Endothelial cell (in vitro differentiated cells): ENCODE measurements around the gene PMP22. TPM values are rescaled to one million over a fixed set of nuclear protein-coding genes. Genes with fewer than 3 reads are reported as not detected.

Experiments
- DNase-seq: peaks from one replicate; pipeline ENCODE4 v3.0.0; 2021; ENCODE audit warnings: low spot score
- H3K27ac Mint-ChIP-seq: one replicate; pipeline ENCODE4 v1.8.0; 2021; ENCODE audit warnings: mixed read lengths, inconsistent platforms; ENCODE audit not compliant: unreplicated experiment
- H3K27me3 Mint-ChIP-seq: one replicate; pipeline ENCODE4 v1.8.0; 2021; ENCODE audit warnings: mild to moderate bottlenecking, moderate library complexity, mixed read lengths, inconsistent platforms; ENCODE audit not compliant: unreplicated experiment
- H3K36me3 Mint-ChIP-seq: one replicate; pipeline ENCODE4 v1.8.0; 2021; ENCODE audit warnings: mild to moderate bottlenecking, low read depth, mixed read lengths, inconsistent platforms; ENCODE audit not compliant: unreplicated experiment
- H3K4me1 Mint-ChIP-seq: one replicate; pipeline ENCODE4 v1.8.0; 2021; ENCODE audit warnings: mild to moderate bottlenecking, mixed read lengths, inconsistent platforms; ENCODE audit not compliant: unreplicated experiment
- H3K4me3 Mint-ChIP-seq: one replicate; pipeline ENCODE4 v1.8.0; 2021; ENCODE audit warnings: mild to moderate bottlenecking, mixed read lengths, inconsistent platforms; ENCODE audit not compliant: unreplicated experiment
- H3K9me3 Mint-ChIP-seq: one replicate; pipeline ENCODE4 v1.8.0; 2021; ENCODE audit warnings: mixed read lengths, inconsistent platforms; ENCODE audit not compliant: unreplicated experiment
- microRNA-seq: library from miRNA; unstranded; fragments of <30 nt; microRNA quantifications from one replicate; pipeline ENCODE4, GENCODE V29; 2020; ENCODE audit not compliant: unreplicated experiment
- total RNA-seq: library from RNA; stranded (reverse); fragmentation: NEBNext Ultra II Directional; extraction: Animal tissue kit (Norgen Biotek cat#: 25700); gene quantifications from one replicate; pipeline ENCODE4 v1.2.1, GENCODE V29; 2021; ENCODE audit not compliant: unreplicated experiment
- TF ChIP-seq, protein P1 (sequence below): fragments of 200-600 bp; sonication (generic); IDR thresholded peaks from one replicate; pipeline ENCODE4 v1.5.0; 2021; ENCODE audit warnings: antibody characterized with exemption; ENCODE audit not compliant: unreplicated experiment

PMP22 gene
- total RNA-seq, 1 donor from 2014 or later, result 314 TPM

DNA sequence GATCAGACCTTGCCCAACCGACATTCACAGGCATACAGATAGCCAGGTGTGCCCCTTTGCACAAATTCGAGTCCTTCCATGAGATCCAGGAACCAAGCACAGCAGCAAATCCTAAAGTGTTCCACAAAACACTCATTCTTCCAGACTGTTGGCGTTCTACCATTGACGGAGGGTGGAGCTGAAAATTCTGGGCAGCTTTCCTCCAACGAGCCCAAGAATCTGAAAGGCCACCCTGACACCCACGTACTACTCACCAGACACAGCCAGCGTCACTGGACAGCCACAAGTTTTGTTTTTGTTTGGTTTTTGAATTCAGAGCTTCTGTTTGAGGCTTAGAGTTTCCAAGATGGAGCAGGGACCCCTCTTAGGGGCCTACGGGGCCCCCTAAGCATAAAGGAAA, 83.8 kb downstream of the PMP22 start:
- H3K27ac Mint-ChIP-seq, result peak overlapping the region; percentile 82
- peaks cover 21% of the 10 kb centered on the region for H3K4me1 Mint-ChIP-seq
- no peak overlapping the region for H3K4me3 Mint-ChIP-seq
- no peaks in the 10 kb centered on the region for H3K9me3 Mint-ChIP-seq
- H3K36me3 Mint-ChIP-seq, result no peaks in the 10 kb centered on the region
- DNase-seq, result no peak
- peaks cover 2% of the 10 kb centered on the region for H3K27me3 Mint-ChIP-seq
- TF ChIP-seq, protein P1, sequence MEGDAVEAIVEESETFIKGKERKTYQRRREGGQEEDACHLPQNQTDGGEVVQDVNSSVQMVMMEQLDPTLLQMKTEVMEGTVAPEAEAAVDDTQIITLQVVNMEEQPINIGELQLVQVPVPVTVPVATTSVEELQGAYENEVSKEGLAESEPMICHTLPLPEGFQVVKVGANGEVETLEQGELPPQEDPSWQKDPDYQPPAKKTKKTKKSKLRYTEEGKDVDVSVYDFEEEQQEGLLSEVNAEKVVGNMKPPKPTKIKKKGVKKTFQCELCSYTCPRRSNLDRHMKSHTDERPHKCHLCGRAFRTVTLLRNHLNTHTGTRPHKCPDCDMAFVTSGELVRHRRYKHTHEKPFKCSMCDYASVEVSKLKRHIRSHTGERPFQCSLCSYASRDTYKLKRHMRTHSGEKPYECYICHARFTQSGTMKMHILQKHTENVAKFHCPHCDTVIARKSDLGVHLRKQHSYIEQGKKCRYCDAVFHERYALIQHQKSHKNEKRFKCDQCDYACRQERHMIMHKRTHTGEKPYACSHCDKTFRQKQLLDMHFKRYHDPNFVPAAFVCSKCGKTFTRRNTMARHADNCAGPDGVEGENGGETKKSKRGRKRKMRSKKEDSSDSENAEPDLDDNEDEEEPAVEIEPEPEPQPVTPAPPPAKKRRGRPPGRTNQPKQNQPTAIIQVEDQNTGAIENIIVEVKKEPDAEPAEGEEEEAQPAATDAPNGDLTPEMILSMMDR, result no peak

DNA sequence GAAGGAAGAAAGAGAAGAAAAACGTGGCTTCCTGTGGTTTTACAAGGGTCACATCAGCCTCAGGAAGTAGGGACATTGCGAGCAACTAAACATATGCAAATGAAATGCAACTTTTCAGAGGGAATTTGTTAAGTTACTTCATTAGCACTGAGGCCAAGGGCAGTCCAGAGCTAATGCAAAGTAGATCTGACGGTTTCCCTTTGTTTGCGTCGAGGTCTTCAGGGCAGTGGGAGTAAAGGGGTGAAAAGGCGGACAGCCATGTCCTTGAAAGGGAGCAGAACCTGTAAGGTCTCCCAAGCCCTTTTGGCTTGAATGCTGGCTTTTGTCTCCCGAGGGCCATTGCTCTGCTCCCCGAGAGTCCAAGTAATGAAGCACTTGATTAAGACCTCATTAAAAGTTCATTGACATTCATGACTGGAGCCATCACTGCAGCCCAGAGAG, 85.0 kb downstream of the PMP22 start:
- no peak for DNase-seq
- no peak overlapping the region for H3K27ac Mint-ChIP-seq
- TF ChIP-seq, protein P1, result no peak
- H3K27me3 Mint-ChIP-seq, result peaks cover 2% of the 10 kb centered on the region
- H3K4me1 Mint-ChIP-seq, result peaks cover 21% of the 10 kb centered on the region
- H3K9me3 Mint-ChIP-seq, result no peaks in the 10 kb centered on the region
- no peaks in the 10 kb centered on the region for H3K36me3 Mint-ChIP-seq
- no peak overlapping the region for H3K4me3 Mint-ChIP-seq

Small RNA genes lying within 50 kb of the gene (microRNA-seq; reads per million reads assigned to microRNA genes)
- gene MIR4731, result 14.5 reads per million, percentile 64 among the genes with 10 or more reads in this experiment

Other genes with a start within 250 kb of the PMP22 start
- 5.8 TPM for gene TEKT3, start 76.3 kb upstream of the PMP22 start, total RNA-seq
- 11.7 TPM for gene CDRT4, start 202.3 kb upstream of the PMP22 start, total RNA-seq